ENCODE results near the gene SERPINB6.
"Not testable (repeated sequence)": the region's sequence is repeated elsewhere in the genome, so short reads cannot be mapped to it uniquely, and the experiment has no call there.

DNA sequence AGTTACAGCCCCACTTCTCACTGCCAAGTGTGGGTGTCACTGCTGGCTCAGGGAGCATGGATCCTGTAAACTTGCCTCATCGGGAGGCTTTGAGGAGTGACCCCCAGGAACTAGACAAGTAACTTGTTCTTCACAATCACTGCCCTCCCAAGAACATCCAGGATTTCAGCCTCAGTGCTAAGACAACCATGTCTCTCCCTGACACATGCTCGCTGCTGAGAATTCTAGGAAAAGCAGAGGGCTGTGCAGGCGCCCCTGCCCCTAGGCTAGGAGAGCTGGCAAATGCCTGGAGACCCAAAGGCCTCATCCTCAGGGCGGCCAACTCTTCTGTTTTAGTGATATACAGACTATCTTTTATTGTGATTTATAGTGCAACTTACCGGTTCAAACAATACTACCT, 31.9 kb upstream of the SERPINB6 start:
- not testable (repeated sequence) for TF ChIP-seq EZH2 (IDR thresholded peaks at IDR 0.05; ENCODE audit: low read length); CTCF (optimal IDR thresholded peaks at IDR 0.05 in 1 of 3, IDR thresholded peaks at IDR 0.05 in 1 of 3, conservative IDR thresholded peaks at IDR 0.05 in 1 of 3; ENCODE audit: extremely low read depth in 1 of 3, insufficient read depth in 2 of 3, low read length in 3 of 3)
